PC-9 (cell line): ENCODE measurements around the gene TMEM156. TPM values are rescaled to one million over a fixed set of nuclear protein-coding genes. Genes with fewer than 3 reads are reported as not detected.

Experiments used
- BruUV-seq: library from RNA; stranded (reverse); fragments of 400-500 nt; replicated peaks from 2 replicates; lab custom pipeline; 2021; lab: Mats Ljungman, UMichigan
- CTCF ChIA-PET: fragments of 300-600 bp; sonication (Branson Sonifier 250); formaldehyde crosslinking; loops from one replicate; lab custom pipeline; 2022; ENCODE audit warnings: antibody characterized with exemption; lab: Charles Lee
- POLR2A ChIA-PET: fragments of 300-600 bp; sonication (Branson Sonifier 250); formaldehyde crosslinking; loops from one replicate; lab custom pipeline; 2022; ENCODE audit warnings: antibody characterized with exemption; ENCODE audit not compliant: unreplicated experiment; lab: Charles Lee
- DNase-seq, 2 experiments: peaks; one replicate each; pipeline versions ENCODE4 v3.0.0 to v3.0.0-alpha.2; 2015 to 2022; ENCODE audit warnings: mixed read lengths in 1 of 2
- H2AFZ ChIP-seq: fragments of 200-600 bp; sonication (generic); 2 replicates; pipeline ENCODE4 v1.8.1; 2017; ENCODE audit warnings: antibody characterized with exemption
- H3F3A ChIP-seq: fragments of 200-600 bp; sonication (generic); 2 replicates; pipeline ENCODE4 v1.8.1; 2017; ENCODE audit warnings: antibody characterized with exemption, mild to moderate bottlenecking, low read depth; ENCODE audit not compliant: insufficient read depth
- H3K27ac ChIP-seq: fragments of 200-600 bp; sonication (generic); 2 replicates; pipeline ENCODE4 v1.6.1; 2016; ENCODE audit warnings: mixed run types
- H3K27me3 ChIP-seq: fragments of 200-600 bp; sonication (generic); 2 replicates; pipeline ENCODE4 v1.6.1; 2016; ENCODE audit warnings: low read depth, mixed run types; ENCODE audit not compliant: insufficient read depth
- H3K36me3 ChIP-seq: fragments of 200-600 bp; sonication (generic); 2 replicates; pipeline ENCODE4 v1.6.1; 2016; ENCODE audit warnings: low read depth, mixed run types
- H3K4me1 ChIP-seq: fragments of 200-600 bp; sonication (generic); replicated peaks from 2 replicates; pipeline ENCODE4 v1.6.1; 2016; ENCODE audit warnings: mixed run types; ENCODE audit not compliant: insufficient read depth
- H3K4me2 ChIP-seq: fragments of 200-600 bp; sonication (generic); 2 replicates; pipeline ENCODE4 v1.6.1; 2017; ENCODE audit warnings: mixed run types
- H3K4me3 ChIP-seq: fragments of 200-600 bp; sonication (generic); 2 replicates; pipeline ENCODE4 v1.6.1; 2016; ENCODE audit warnings: mixed run types
- H3K79me2 ChIP-seq: fragments of 200-600 bp; sonication (generic); 2 replicates; pipeline ENCODE4 v1.6.1; 2017; ENCODE audit warnings: low read depth, mixed run types
- H3K9me2 ChIP-seq: fragments of 200-600 bp; sonication (generic); 2 replicates; pipeline ENCODE4 v1.8.1; 2017; ENCODE audit warnings: mild to moderate bottlenecking; ENCODE audit not compliant: insufficient read depth
- H3K9me3 ChIP-seq: fragments of 200-600 bp; sonication (generic); 2 replicates; pipeline ENCODE4 v1.8.1; 2016; ENCODE audit warnings: low read depth; ENCODE audit not compliant: insufficient read depth
- H4K20me1 ChIP-seq: fragments of 200-600 bp; sonication (generic); 2 replicates; pipeline ENCODE4 v1.8.1; 2017; ENCODE audit not compliant: insufficient read depth
- CTCF ChIP-seq: fragments of 200-600 bp; sonication (generic); conservative IDR thresholded peaks from 2 replicates; pipeline ENCODE4 v1.6.1; 2017; ENCODE audit warnings: mixed run types, antibody characterized with exemption, mild to moderate bottlenecking, moderate library complexity
- EZH2 ChIP-seq: fragments of 200-600 bp; sonication (generic); IDR thresholded peaks from 2 replicates; pipeline ENCODE4 v1.8.0; 2017; ENCODE audit warnings: antibody characterized with exemption, low read depth
- intact Hi-C: fragments of 100-400 bp; cut with micrococcal nuclease; formaldehyde crosslinking; loops from one replicate; pipeline ENCODE4 v1.10.0; 2022; ENCODE audit not compliant: unreplicated experiment
- total RNA-seq: library from RNA; stranded (reverse); gene quantifications from 2 replicates; pipeline ENCODE4 v1.2.3, GENCODE V29; 2021

TMEM156 gene
- total RNA-seq, 1 experiment from 2014 or later: 29.3 TPM

DNA sequence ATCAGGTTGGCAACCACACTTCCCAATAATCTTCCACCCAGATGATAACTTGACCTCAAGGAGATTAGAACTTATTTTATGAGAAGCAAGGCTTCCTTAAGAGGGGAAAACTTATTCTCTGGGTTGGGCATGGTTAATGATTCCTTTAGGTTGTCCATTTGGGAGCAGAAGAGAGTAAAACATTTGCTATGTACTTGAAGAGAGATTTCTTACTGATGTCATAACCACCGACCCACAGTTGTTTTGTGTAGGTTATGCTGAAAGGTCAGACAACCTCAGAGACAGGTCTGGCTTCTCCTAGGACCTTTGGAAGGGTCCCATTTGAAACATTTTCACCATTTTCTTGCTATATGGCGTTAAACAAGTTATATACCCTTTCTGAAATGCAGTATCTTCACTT, 108.5 kb downstream of the TMEM156 start:
- H3K36me3 ChIP-seq: no peaks in the 10 kb centered on the region
- no peak overlapping the region for H3K4me3 ChIP-seq
- H3K79me2 ChIP-seq: no peaks in the 10 kb centered on the region
- H3K27ac ChIP-seq: no peak overlapping the region
- no peak for DNase-seq
- H4K20me1 ChIP-seq: no peaks in the 10 kb centered on the region
- no peaks in the 10 kb centered on the region for H3F3A ChIP-seq
- H3K9me3 ChIP-seq: no peaks in the 10 kb centered on the region
- no peak overlapping the region for H2AFZ ChIP-seq
- no peak for TF ChIP-seq CTCF
- no peak for TF ChIP-seq EZH2
- H3K4me1 ChIP-seq: no peaks in the 10 kb centered on the region
- intact Hi-C loops: no loop called here
- BruUV-seq: no TSS peak
- H3K9me2 ChIP-seq: no peaks in the 10 kb centered on the region
- ChIA-PET POLR2A (no interaction called here), CTCF (no interaction called here)
- H3K4me2 ChIP-seq: no peak overlapping the region
- H3K27me3 ChIP-seq: no peaks in the 10 kb centered on the region

- Histone ChIP-seq H3K4me2 (no peak overlapping the region), H3K4me3 (no peak overlapping the region), H3K9me3 (no peaks in the 10 kb centered on the region; the same call in 1 of the 2 replicates), H4K20me1 (no peaks in the 10 kb centered on the region), H3K4me1 (no peaks in the 10 kb centered on the region), H3K27me3 (no peaks in the 10 kb centered on the region), H2AFZ (no peak overlapping the region), H3K79me2 (no peaks in the 10 kb centered on the region), H3K27ac (no peak overlapping the region), H3K36me3 (peaks cover 3% of the 10 kb centered on the region), H3F3A (no peaks in the 10 kb centered on the region), H3K9me2 (no peaks in the 10 kb centered on the region)
- no TSS peak for BruUV-seq
- intact Hi-C loops: no loop called here
- DNase-seq: no peak
- ChIA-PET POLR2A (no interaction called here), CTCF (no interaction called here)
- TF ChIP-seq EZH2 (no peak), CTCF (no peak)
These were observed 111.1 kb downstream of the TMEM156 start for GRCh38 chr4:38921151-38921550.

- H3K27ac ChIP-seq: no peak overlapping the region
- no peak overlapping the region for H2AFZ ChIP-seq
- DNase-seq: no peak
- no peak overlapping the region for H3K4me2 ChIP-seq
- H4K20me1 ChIP-seq: no peaks in the 10 kb centered on the region
- TF ChIP-seq CTCF (no peak), EZH2 (no peak)
- H3K9me2 ChIP-seq: no peaks in the 10 kb centered on the region
- H3K4me1 ChIP-seq: no peaks in the 10 kb centered on the region
- CTCF ChIA-PET: no interaction called here
- BruUV-seq: no TSS peak
- no peaks in the 10 kb centered on the region for H3K79me2 ChIP-seq
- intact Hi-C loops: no loop called here
- no peaks in the 10 kb centered on the region; the same call in 1 of the 2 replicates for H3K9me3 ChIP-seq
- H3K36me3 ChIP-seq: peaks cover 6% of the 10 kb centered on the region
- no peaks in the 10 kb centered on the region for H3F3A ChIP-seq
- no peak overlapping the region for H3K4me3 ChIP-seq
- POLR2A ChIA-PET: no interaction called here
- H3K27me3 ChIP-seq: no peaks in the 10 kb centered on the region
These were observed 111.5 kb downstream of the TMEM156 start for GRCh38 chr4:38920677-38921076.
